Femur (tissue), 1 donor: ENCODE measurements around the gene VAMP8.
"Not testable (repeated sequence)": the region's sequence is repeated elsewhere in the genome, so short reads cannot be mapped to it uniquely, and the experiment has no call there.

ENCODE experiments used
- DNase-seq: peaks from one replicate; pipeline ENCODE4 v3.0.0-alpha.2; 2017

VAMP8 gene

GRCh38 chr2:85577386-85578242 is at the start of gene VAMP8:
Gene VAMP8, plus strand, starts transcription at chr2:85577586. Its CDS starts 61 bp downstream, at chr2:85577647.
- no peak for DNase-seq

GRCh38 chr2:85527787-85528186 is 49.6 kb upstream of the VAMP8 start:
- no peak for DNase-seq

- DNase-seq: no peak
Observed at GRCh38 chr2:85528355-85528754, 49.0 kb upstream of the VAMP8 start.

GRCh38 chr2:85529809-85530208 is 47.6 kb upstream of the VAMP8 start:
- no peak for DNase-seq

GRCh38 chr2:85531589-85531988 is 45.8 kb upstream of the VAMP8 start:
- no peak for DNase-seq

- no peak for DNase-seq
Observed at GRCh38 chr2:85534099-85534498, 43.3 kb upstream of the VAMP8 start.

GRCh38 chr2:85534881-85535280 is 42.5 kb upstream of the VAMP8 start:
- DNase-seq: no peak

GRCh38 chr2:85536479-85536878 is 40.9 kb upstream of the VAMP8 start:
- no peak for DNase-seq

GRCh38 chr2:85537600-85538506 is 39.5 kb upstream of the VAMP8 start:
- DNase-seq: peak; percentile 63

GRCh38 chr2:85538507-85539360 is 38.7 kb upstream of the VAMP8 start, which contains the start of gene MAT2A:
Gene MAT2A, plus strand, starts transcription at chr2:85539168. Its CDS starts 120 bp downstream, at chr2:85539288.
- DNase-seq: peak; percentile 97

GRCh38 chr2:85539361-85540132 is 37.8 kb upstream of the VAMP8 start:
- DNase-seq: peak; percentile 89

GRCh38 chr2:85540133-85540648 is 37.2 kb upstream of the VAMP8 start:
- DNase-seq: no peak

- DNase-seq: no peak
Observed at GRCh38 chr2:85541262-85541661, 36.1 kb upstream of the VAMP8 start.

GRCh38 chr2:85541753-85542457 is 35.5 kb upstream of the VAMP8 start:
- no peak for DNase-seq

- DNase-seq: no peak
Observed at GRCh38 chr2:85542777-85543176, 34.6 kb upstream of the VAMP8 start.

- not testable (repeated sequence) for DNase-seq
Observed at GRCh38 chr2:85544254-85544691, 33.1 kb upstream of the VAMP8 start.

GRCh38 chr2:85544915-85545779 is 32.2 kb upstream of the VAMP8 start:
- not testable (repeated sequence) for DNase-seq

- DNase-seq: no peak
Observed at GRCh38 chr2:85545780-85546240, 31.6 kb upstream of the VAMP8 start.

- no peak for DNase-seq
Observed at GRCh38 chr2:85547089-85547858, 30.1 kb upstream of the VAMP8 start.
